Measurements from ENCODE around the gene TNNT3.
"Not testable (repeated sequence)": the region's sequence is repeated elsewhere in the genome, so short reads cannot be mapped to it uniquely, and the experiment has no call there.

TNNT3 gene

DNA sequence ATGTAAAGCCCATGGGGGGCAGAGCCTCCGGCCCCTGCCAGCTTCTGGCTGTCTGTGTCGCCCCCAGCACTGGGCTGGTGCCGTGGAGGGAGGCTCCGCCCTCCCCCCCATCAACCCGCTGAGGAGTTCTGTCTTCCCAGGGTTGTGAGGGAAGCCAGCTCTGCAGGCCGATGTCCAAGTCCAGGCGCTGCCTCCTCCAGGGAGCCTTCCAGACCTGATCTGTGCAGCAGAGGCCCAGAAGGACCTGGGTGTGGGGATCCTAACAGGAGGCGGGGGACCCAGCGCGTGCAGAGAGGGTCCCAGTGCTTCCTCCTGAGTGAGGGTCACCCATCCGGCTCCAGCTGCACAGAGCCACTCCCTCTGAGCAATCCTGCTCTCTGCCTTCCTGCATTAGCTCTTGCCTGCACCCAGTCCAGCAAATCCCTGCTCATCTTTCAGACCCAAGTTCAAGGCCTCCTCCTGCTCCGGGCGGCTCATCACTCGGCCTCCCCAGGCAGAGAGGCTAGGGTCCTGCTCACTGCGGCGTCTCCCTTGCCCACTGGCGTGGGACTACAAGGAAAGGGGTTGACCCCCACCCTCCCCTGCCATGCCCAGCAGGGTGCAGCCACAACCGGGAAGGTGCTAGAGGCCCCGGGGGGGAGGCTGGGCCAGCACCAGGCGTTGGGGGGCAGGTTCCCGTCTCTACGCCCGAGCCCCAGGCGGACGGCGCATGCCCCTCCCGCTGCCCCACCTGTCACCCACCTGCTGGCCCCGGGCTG, 44.2 kb upstream of the TNNT3 start:
- H3K4me1 ChIP-seq (ENCODE audit: insufficient read depth, insufficient read length), result peaks cover 29% of the 10 kb centered on the region
- H3K9me3 ChIP-seq (ENCODE audit: insufficient read depth, low read length), result no peaks in the 10 kb centered on the region
- TF ChIP-seq ZNF274 (IDR thresholded peaks at IDR 0.05; ENCODE audit: low read depth, low read length), result no peak
- TF ChIP-seq SUZ12 (IDR thresholded peaks at IDR 0.05; ENCODE audit: extremely low read depth, insufficient read depth, insufficient read length), result no peak
- no peak overlapping the region for H3K9ac ChIP-seq (ENCODE audit: insufficient read length, low read depth)
- no peak overlapping the region for H3K4me3 ChIP-seq (ENCODE audit: insufficient read length, low read depth)
- H3K27me3 ChIP-seq (ENCODE audit: insufficient read depth, insufficient read length), result peaks cover 7% of the 10 kb centered on the region
- no peak for DNase-seq (ENCODE audit: low read depth, low spot score)
- no peaks in the 10 kb centered on the region for H3K36me3 ChIP-seq (ENCODE audit: insufficient read depth, insufficient read length, low read length)

DNA sequence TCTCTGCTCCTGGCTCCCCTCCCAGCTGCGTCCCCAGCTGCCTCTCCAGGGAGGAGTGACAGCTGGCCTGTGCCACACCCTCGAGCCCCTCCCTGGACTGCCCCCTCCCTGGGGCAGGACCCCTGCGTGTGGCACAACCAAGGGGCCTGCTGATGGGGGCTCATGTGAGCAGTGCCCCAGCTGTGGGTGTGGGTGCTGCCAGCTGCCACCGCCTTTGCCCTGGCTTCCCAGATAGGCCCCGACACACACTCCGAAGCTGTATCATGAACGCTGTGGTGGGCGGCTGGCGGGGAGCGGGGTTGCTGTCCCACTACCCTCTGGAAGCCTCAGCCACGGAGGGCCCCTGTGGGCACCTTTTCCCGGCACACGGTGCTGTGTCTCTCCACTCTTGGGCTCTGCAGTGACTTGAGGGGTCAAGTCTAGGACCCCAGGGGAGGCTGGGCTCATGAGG, 43.6 kb upstream of the TNNT3 start:
- not testable (repeated sequence) for H3K4me3 ChIP-seq (ENCODE audit: insufficient read length, low read depth)

DNA sequence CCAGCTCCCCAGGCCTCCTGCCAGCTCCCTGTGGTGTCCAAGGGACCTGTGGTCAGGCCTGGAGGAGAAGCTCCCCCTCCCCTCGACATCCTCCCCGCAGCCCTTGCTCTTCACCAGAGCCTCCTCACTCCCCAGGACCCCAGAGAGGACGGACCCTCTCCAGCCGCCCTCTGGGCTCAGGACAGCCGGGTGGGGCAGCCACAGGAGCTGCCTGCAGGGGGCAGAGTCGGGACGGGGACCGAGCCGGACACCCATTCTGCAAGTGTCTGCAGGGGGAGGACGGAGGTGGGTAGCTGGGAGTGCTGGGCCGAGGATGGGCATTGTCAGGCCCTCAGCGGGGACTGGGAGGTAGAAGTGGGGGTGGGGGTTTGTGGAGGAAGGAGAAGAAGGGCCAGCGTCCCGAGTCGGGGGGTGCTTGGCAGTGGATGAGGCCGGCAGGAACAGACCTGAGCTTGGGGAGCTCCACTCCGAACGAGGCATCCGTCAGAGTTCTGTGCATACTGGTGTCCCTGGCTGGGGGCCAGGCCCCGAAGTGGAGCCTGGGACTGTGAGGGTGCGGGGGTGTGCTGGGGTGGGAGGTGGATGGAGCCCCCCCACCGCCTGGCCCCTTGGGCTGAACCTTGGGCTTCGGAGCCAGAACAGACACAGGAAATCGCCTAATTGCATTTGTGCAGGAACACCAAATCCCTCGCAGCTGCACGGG, 43.0 kb upstream of the TNNT3 start:
- Histone ChIP-seq H3K4me1 (ENCODE audit: insufficient read depth, insufficient read length) (peaks cover 22% of the 10 kb centered on the region), H3K9ac (ENCODE audit: insufficient read length, low read depth) (peak overlapping the region; percentile 79), H3K27me3 (ENCODE audit: insufficient read depth, insufficient read length) (no peaks in the 10 kb centered on the region), H3K36me3 (ENCODE audit: insufficient read depth, insufficient read length, low read length) (no peaks in the 10 kb centered on the region), H3K9me3 (ENCODE audit: insufficient read depth, low read length) (no peaks in the 10 kb centered on the region), H3K4me3 (ENCODE audit: insufficient read length, low read depth) (peak overlapping the region; percentile 28)
- DNase-seq (ENCODE audit: low read depth, low spot score), result peak; percentile 27
- no peak for TF ChIP-seq YY1 (IDR thresholded peaks at IDR 0.05; ENCODE audit: insufficient read depth, insufficient read length)
- TF ChIP-seq SUZ12 (IDR thresholded peaks at IDR 0.05; ENCODE audit: extremely low read depth, insufficient read depth, insufficient read length), result no peak
- TF ChIP-seq ZNF274 (IDR thresholded peaks at IDR 0.05; ENCODE audit: low read depth, low read length), result no peak

More for the DNA sequence above, 43.6 kb upstream of the TNNT3 start:
- DNase-seq (ENCODE audit: low read depth, low spot score); H3K36me3 ChIP-seq (ENCODE audit: insufficient read depth, insufficient read length, low read length); H3K9me3 ChIP-seq (ENCODE audit: insufficient read depth, low read length); H3K27me3 ChIP-seq (ENCODE audit: insufficient read depth, insufficient read length): not testable (repeated sequence)
- Histone ChIP-seq H3K4me1 (ENCODE audit: insufficient read depth, insufficient read length) (peaks cover 26% of the 10 kb centered on the region), H3K9ac (ENCODE audit: insufficient read length, low read depth) (peak overlapping the region; percentile 79)

DNA sequence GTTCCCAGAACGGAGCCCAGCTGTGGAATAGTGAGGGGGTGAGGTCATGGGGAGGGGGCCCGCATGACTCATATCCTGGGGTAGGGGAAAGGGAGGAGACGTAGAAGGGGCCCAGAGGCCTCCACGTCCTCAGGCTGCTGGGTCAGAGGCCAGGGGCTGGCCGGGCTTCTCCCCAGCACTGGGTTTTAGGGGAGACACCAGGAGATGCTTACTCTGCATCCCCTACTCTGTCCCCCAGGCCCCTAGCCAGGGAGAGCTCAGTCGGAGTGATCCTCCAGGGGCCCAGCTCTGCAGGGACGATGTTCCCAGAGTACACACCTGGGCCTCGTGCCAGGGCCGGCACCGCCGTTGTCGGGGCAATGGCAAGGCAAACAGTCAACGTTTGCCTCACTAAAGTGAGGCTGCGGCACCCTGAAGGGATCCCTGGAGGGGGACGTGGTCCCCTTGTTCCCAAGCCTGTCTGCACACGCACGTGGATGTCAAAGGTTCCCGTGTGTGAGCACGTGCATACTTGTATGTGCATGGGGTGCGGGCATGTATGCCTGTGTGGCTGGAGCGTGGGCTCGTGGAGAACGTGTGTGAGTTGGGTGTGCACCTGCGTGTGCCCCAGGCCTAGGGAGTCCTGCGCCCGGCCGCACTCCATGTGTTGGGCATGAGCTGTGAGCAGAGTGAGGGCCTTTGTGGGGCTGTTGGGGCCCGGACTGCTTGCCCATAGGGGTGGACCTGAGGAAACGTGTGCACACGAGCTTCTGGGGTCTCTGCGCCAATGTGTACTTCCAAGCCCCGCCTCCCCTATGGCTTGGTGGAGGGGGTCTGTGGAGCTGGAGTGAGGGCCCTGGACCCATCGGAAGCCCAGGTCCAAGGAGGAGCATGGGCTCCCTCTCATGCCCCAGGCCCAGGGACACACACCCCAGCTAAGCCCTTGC, 42.0 kb upstream of the TNNT3 start:
- Histone ChIP-seq H3K4me3 (ENCODE audit: insufficient read length, low read depth) (no peak overlapping the region), H3K4me1 (ENCODE audit: insufficient read depth, insufficient read length) (peaks cover 24% of the 10 kb centered on the region), H3K36me3 (ENCODE audit: insufficient read depth, insufficient read length, low read length) (no peaks in the 10 kb centered on the region), H3K27me3 (ENCODE audit: insufficient read depth, insufficient read length) (no peaks in the 10 kb centered on the region), H3K9ac (ENCODE audit: insufficient read length, low read depth) (peak overlapping the region; percentile 42), H3K9me3 (ENCODE audit: insufficient read depth, low read length) (no peaks in the 10 kb centered on the region)
- no peak for DNase-seq (ENCODE audit: low read depth, low spot score)
- TF ChIP-seq SUZ12 (IDR thresholded peaks at IDR 0.05; ENCODE audit: extremely low read depth, insufficient read depth, insufficient read length) (no peak), ZNF274 (IDR thresholded peaks at IDR 0.05; ENCODE audit: low read depth, low read length) (no peak), YY1 (IDR thresholded peaks at IDR 0.05; ENCODE audit: insufficient read depth, insufficient read length) (no peak)

DNA sequence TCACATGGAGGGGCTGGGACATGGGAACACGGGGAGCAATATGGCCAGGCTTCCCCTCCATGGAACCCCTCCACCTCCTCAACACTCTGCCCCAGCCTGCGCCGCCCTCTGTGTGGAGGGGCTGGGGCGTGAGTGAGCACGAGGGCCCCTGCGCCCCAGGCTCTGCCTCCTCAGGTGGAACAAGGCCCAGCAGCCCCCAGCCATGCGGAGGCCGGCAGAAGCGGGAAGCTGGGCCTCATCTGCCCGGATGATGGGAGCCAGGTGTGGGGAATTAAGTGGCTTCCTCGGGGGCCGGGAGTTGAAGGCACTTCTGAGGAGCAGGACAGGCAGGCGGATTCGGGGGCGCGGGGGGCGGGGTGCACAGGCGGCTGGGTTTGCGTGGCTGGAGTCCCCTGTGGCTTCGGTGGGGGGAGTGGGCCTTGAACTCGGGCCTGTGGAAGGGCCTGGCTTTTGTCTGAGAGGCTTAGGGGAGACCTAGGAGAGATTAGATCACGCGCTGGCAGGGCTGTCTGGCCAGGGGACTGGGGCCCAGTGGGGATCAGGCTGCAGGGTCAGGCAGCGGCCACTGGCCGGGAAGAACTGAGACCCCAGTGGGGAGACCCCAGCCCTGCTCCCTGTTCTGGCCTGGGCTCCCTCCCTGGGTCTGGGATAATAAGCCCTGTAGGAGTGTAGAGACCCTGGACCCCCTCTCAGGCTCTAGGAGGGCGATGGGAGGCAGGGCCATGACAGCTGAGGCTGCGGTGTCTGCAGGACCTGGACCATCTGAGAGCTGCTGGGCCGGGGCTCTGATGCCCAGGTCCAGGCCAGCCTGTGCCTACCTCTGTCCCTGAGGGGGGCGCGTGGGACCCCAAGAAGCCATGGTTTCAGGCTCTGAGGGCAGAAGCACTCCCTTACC, 41.1 kb upstream of the TNNT3 start:
- no peaks in the 10 kb centered on the region for H3K36me3 ChIP-seq (ENCODE audit: insufficient read depth, insufficient read length, low read length)
- TF ChIP-seq YY1 (IDR thresholded peaks at IDR 0.05; ENCODE audit: insufficient read depth, insufficient read length) (no peak), SUZ12 (IDR thresholded peaks at IDR 0.05; ENCODE audit: extremely low read depth, insufficient read depth, insufficient read length) (no peak), ZNF274 (IDR thresholded peaks at IDR 0.05; ENCODE audit: low read depth, low read length) (no peak)
- H3K4me3 ChIP-seq (ENCODE audit: insufficient read length, low read depth), result no peak overlapping the region
- no peaks in the 10 kb centered on the region for H3K27me3 ChIP-seq (ENCODE audit: insufficient read depth, insufficient read length)
- no peak for DNase-seq (ENCODE audit: low read depth, low spot score)
- no peaks in the 10 kb centered on the region for H3K9me3 ChIP-seq (ENCODE audit: insufficient read depth, low read length)
- peaks cover 21% of the 10 kb centered on the region for H3K4me1 ChIP-seq (ENCODE audit: insufficient read depth, insufficient read length)
- H3K9ac ChIP-seq (ENCODE audit: insufficient read length, low read depth), result no peak overlapping the region

DNA sequence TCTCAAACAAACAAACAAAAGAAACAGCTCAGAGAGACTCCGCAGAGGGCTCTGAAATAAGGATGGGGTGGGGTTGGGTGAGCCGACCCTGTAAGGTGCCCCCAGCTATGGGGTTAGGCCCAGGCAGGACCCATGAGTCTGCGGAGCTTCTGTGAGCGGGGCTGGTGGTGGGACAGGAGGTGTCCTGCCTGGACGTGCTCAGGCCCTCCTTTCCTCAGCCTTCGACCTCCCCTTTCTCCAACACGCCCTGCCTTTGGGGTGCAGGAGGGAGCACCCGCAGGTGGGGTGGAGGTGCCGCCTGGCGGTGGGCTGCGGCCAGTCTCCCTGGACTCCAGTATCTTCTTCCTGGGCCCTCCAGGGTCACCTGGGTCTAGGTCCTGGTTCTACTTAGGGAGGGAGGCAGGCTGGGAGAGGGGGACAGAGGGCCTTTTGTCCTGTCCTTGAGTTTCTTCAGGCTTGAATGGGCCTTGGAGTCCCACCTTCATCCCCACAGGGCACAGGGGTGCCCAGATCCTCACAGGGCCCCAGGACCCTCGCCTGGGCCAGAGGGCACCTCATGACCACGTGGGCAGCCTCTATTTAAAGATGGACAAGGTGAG, 40.1 kb upstream of the TNNT3 start:
- Histone ChIP-seq H3K4me3 (ENCODE audit: insufficient read length, low read depth) (no peak overlapping the region), H3K4me1 (ENCODE audit: insufficient read depth, insufficient read length) (peaks cover 21% of the 10 kb centered on the region), H3K9ac (ENCODE audit: insufficient read length, low read depth) (peak overlapping the region; percentile 21), H3K27me3 (ENCODE audit: insufficient read depth, insufficient read length) (no peaks in the 10 kb centered on the region), H3K36me3 (ENCODE audit: insufficient read depth, insufficient read length, low read length) (no peaks in the 10 kb centered on the region), H3K9me3 (ENCODE audit: insufficient read depth, low read length) (no peaks in the 10 kb centered on the region)
- DNase-seq (ENCODE audit: low read depth, low spot score), result no peak
- TF ChIP-seq ZNF274 (IDR thresholded peaks at IDR 0.05; ENCODE audit: low read depth, low read length) (no peak), SUZ12 (IDR thresholded peaks at IDR 0.05; ENCODE audit: extremely low read depth, insufficient read depth, insufficient read length) (no peak)
